ENCODE data around the gene GPA33. TPM values are rescaled to one million over a fixed set of nuclear protein-coding genes. Genes with fewer than 3 reads are reported as not detected.

The GPA33 gene
- total RNA-seq, 1 donor, result not detected

GRCh38 chr1:167016100-167016750, 74.0 kb downstream of the GPA33 start:
- TF ChIP-seq, protein P1, sequence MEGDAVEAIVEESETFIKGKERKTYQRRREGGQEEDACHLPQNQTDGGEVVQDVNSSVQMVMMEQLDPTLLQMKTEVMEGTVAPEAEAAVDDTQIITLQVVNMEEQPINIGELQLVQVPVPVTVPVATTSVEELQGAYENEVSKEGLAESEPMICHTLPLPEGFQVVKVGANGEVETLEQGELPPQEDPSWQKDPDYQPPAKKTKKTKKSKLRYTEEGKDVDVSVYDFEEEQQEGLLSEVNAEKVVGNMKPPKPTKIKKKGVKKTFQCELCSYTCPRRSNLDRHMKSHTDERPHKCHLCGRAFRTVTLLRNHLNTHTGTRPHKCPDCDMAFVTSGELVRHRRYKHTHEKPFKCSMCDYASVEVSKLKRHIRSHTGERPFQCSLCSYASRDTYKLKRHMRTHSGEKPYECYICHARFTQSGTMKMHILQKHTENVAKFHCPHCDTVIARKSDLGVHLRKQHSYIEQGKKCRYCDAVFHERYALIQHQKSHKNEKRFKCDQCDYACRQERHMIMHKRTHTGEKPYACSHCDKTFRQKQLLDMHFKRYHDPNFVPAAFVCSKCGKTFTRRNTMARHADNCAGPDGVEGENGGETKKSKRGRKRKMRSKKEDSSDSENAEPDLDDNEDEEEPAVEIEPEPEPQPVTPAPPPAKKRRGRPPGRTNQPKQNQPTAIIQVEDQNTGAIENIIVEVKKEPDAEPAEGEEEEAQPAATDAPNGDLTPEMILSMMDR (IDR thresholded peaks at IDR 0.05; ENCODE audit: insufficient read depth, low read depth, low read length), result no peak
- no peak overlapping the region for H3K4me3 ChIP-seq (ENCODE audit: low read depth, low read length)
- no peak for DNase-seq (ENCODE audit: low read depth)

GRCh38 chr1:167013108-167013929, 76.9 kb downstream of the GPA33 start:
- TF ChIP-seq, protein P1 (IDR thresholded peaks at IDR 0.05; ENCODE audit: insufficient read depth, low read depth, low read length), result no peak
- no peak overlapping the region for H3K4me3 ChIP-seq (ENCODE audit: low read depth, low read length)
- no peak for DNase-seq (ENCODE audit: low read depth)

DNA sequence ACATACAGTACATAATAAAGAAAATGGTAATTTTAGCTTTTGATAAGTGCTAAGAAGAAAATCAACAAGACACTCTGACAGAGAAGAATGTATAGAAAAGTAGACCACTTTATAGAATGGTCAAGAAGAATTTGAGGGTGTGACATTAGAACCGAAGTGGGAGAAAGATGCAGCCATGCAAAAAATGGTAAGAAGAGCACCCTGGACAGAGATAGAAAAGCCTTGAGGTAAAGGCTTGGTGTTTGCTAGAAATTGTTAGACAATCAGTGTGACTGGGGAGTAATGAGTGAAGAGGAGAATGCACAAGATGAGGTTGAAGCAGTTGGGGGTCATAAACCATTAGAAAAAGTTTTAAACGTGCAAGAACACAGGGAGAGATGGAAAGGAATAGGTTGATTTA, 77.6 kb downstream of the GPA33 start:
- no peak overlapping the region for H3K4me3 ChIP-seq (ENCODE audit: low read depth, low read length)
- TF ChIP-seq, protein P1 (IDR thresholded peaks at IDR 0.05; ENCODE audit: insufficient read depth, low read depth, low read length), result no peak
- DNase-seq (ENCODE audit: low read depth), result no peak

DNA sequence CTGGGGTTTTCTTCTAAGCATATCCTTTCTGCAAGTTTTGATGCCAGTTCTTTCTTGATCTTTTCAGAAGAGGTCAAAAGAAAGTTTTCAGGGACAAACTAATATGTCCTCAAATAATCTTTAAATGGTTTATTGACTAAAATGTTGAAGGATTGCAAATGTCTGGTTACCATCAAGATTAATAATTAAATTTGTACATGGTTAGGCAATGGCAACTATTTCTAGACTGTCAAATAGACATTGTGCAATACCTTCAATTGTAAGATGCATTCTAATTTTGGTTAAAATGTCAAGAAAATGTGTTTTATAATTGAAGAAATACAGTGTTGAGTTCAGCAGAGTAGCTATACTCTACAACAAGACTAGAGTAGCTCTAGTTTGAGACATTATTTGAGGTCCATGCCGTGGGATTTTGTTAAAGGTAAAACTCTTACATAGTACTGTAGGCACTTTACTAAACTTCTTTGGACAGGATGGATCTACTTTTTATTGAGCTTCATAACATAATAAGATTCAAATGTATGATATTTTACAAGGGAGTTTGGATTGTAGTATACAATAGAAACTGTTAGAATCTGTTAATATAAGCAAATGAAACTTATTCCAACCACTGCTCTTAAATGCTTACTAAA, 78.5 kb downstream of the GPA33 start:
- no peak for DNase-seq (ENCODE audit: low read depth)
- TF ChIP-seq, protein P1 (IDR thresholded peaks at IDR 0.05; ENCODE audit: insufficient read depth, low read depth, low read length), result no peak
- no peak overlapping the region for H3K4me3 ChIP-seq (ENCODE audit: low read depth, low read length)

DNA sequence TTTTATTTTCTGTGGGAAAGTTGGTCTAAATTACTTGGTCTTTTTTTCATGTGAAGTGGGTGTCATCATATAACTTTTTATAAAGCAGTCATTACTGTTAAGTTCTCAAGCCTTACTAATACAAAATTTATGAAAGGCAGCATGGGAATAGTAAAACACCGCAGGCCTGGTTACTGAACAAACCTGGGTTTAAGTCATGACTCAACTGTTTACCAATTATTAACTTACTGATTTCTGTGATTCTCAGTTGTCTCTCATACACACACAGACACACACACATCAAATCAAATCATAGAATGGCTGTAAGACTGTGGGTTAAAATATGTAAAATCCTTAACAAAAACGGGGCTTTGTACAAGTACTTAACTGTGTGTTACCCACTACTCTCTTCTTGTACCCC, 86.5 kb downstream of the GPA33 start:
- DNase-seq (ENCODE audit: low read depth), result no peak
- no peak overlapping the region for H3K4me3 ChIP-seq (ENCODE audit: low read depth, low read length)
- TF ChIP-seq, protein P1 (IDR thresholded peaks at IDR 0.05; ENCODE audit: insufficient read depth, low read depth, low read length), result no peak

Small RNAs within 50 kb of the gene (small RNA-seq; reads per million reads assigned to genes)
- gene RNA5SP65, result 0.28 reads per million

Other genes starting within 250 kb of the GPA33 start
- gene TADA1, start 214.1 kb downstream of the GPA33 start, total RNA-seq, result 10.6 and 16.0 TPM in 2 replicates
- gene ILDR2, start 114.8 kb downstream of the GPA33 start, total RNA-seq, result 0.32 and 0.43 TPM in 2 replicates
- gene MAEL, start 101.1 kb downstream of the GPA33 start, total RNA-seq, result 8.6 and 11.3 TPM in 2 replicates
- not detected in 2 replicates for gene STYXL2, start 3.7 kb upstream of the GPA33 start, total RNA-seq
- gene POU2F1, start 130.5 kb upstream of the GPA33 start, total RNA-seq, result 5.8 and 6.9 TPM in 2 replicates

Data from fibroblast of villous mesenchyme (primary cell).